GM12878 (cell line): ENCODE results near the gene PPP2R2B. TPM values are rescaled to one million over a fixed set of nuclear protein-coding genes. Genes with fewer than 3 reads are reported as not detected.

Source experiments
- HDAC6 ChIP-seq: fragments of 200-600 bp; sonication (generic); IDR thresholded peaks from one replicate; pipeline ENCODE4 v1.8.0; 2017; ENCODE audit warnings: antibody characterized with exemption; ENCODE audit not compliant: unreplicated experiment
- YY1 ChIP-seq: IDR thresholded peaks from 2 replicates; pipeline ENCODE4 v1.6.1; 2011; ENCODE audit warnings: low read depth, mild to moderate bottlenecking, low read length
- polyA plus RNA-seq, 11 experiments: library from polyadenylated mRNA; depleted of rRNA in 4 of 11; unstranded in 6 of 11; stranded (reverse) in 5 of 11; fragments of >200 nt; fragmentation: Nextera tagmentation in 4 of 11; fragmentation: Illumina TruSeq in 1 of 11; extraction: Ambion mirVana in 4 of 11; extraction: Trizol in 1 of 11; gene quantifications; 1 replicate in 1 of 11; 2 replicates in 10 of 11; pipeline versions ENCODE4 v1.2.1 to v1.2.3, GENCODE V29; 2011 to 2016; ENCODE audit warnings: inconsistent platforms in 2 of 11, missing spikeins in 2 of 11, low read depth in 1 of 11
- small RNA-seq: library from RNA; depleted of rRNA; stranded (forward); fragments of <200 nt; gene quantifications from one replicate; pipeline ENCODE3, GENCODE V24; 2014
- total RNA-seq, 4 experiments: library from RNA; depleted of rRNA in 3 of 4; stranded (reverse); fragments of >200 nt in 3 of 4; fragmentation: Illumina TruSeq in 1 of 4; extraction: Trizol in 1 of 4; gene quantifications; 2 replicates each; pipeline versions ENCODE4 v1.2.1 to v1.2.3, GENCODE V29; 2013 to 2021

The PPP2R2B gene
- total and polyA plus RNA-seq, 10 of the 15 experiments (the other 5 are each of a cell fraction or from before 2014, with no cell fraction given): not detected

GRCh38 chr5:146533260-146533857 is 345.2 kb downstream of the PPP2R2B start (continued):
- TF ChIP-seq HDAC6: no peak
- TF ChIP-seq YY1: 0 out of 2 replicates have a peak, but pooled peaks have one; percentile 32

Small RNA genes within 50 kb of the gene (small RNA-seq; reads per million reads assigned to genes)
- not detected for gene RN7SL791P
